Peyer's patch (tissue), 4 donors: ENCODE results near the gene MBNL2.

Experiments
- POLR2A ChIP-seq, 2 donors: fragments of 450-650 bp; IDR thresholded peaks; one replicate each; pipeline ENCODE4 v1.5.1; 2017; ENCODE audit warnings: antibody characterized with exemption in 2 of 2, mild to moderate bottlenecking in 2 of 2, moderate library complexity in 2 of 2
- TF ChIP-seq, protein P1 (sequence below), 6 experiments: fragments of 450-650 bp in 4 of 6; fragments of 200-600 bp in 2 of 6; sonication (generic) in 1 of 6; IDR thresholded peaks; one replicate each; pipeline ENCODE4 v1.5.1; 2017 to 2019; ENCODE audit warnings: antibody characterized with exemption in 6 of 6, mild to moderate bottlenecking in 3 of 6, moderate library complexity in 1 of 6

DNA sequence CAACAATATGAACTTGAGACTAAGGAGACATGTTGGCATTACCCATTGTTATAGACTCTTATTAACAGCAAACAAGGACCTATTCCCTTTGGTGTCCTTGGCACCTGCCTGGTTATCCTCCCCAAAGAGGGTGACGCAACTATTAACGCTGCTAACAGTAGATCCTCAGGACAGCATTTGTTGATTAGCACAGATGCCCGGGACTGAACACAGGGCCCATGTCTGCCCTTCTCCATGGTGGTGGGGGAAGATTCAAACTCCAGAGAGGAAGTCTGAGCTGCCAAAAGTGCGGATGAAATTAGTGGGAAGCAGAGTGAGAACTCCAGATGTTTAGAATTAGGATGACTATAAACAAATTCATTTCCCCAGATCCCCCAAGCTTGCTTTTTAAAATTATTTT is 110.6 kb downstream of the MBNL2 start:
- TF ChIP-seq, protein P1, sequence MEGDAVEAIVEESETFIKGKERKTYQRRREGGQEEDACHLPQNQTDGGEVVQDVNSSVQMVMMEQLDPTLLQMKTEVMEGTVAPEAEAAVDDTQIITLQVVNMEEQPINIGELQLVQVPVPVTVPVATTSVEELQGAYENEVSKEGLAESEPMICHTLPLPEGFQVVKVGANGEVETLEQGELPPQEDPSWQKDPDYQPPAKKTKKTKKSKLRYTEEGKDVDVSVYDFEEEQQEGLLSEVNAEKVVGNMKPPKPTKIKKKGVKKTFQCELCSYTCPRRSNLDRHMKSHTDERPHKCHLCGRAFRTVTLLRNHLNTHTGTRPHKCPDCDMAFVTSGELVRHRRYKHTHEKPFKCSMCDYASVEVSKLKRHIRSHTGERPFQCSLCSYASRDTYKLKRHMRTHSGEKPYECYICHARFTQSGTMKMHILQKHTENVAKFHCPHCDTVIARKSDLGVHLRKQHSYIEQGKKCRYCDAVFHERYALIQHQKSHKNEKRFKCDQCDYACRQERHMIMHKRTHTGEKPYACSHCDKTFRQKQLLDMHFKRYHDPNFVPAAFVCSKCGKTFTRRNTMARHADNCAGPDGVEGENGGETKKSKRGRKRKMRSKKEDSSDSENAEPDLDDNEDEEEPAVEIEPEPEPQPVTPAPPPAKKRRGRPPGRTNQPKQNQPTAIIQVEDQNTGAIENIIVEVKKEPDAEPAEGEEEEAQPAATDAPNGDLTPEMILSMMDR (IDR thresholded peaks at IDR 0.05) = no peak
- TF ChIP-seq POLR2A (IDR thresholded peaks at IDR 0.05) = no peak
